K562 (cell line): ENCODE measurements around the gene ABCA3. TPM values are rescaled to one million over a fixed set of nuclear protein-coding genes. Genes with fewer than 3 reads are reported as not detected.

Experiments
- ATAC-seq: fragments of 200-7000 bp; cut with Tn5 transposase; 3 replicates; pipeline ENCODE4 v1.9.1; 2020; ENCODE audit warnings: moderate library complexity
- BruUV-seq: library from RNA; stranded (reverse); fragments of 400-500 nt; replicated peaks from 2 replicates; lab custom pipeline; 2021; lab: Mats Ljungman, UMichigan
- CTCF ChIA-PET: fragments of 300-600 bp; formaldehyde crosslinking; extraction: SDS; loops from one replicate; lab custom pipeline; 2021; ENCODE audit warnings: low intra/inter-chr PET ratio; lab: Yijun Ruan, JAX
- POLR2A ChIA-PET: fragments of 300-600, 350-650 bp; sonication (Branson Sonifier 250); formaldehyde crosslinking; extraction: SDS; loops from one replicate; lab custom pipeline; 2021; ENCODE audit warnings: antibody characterized with exemption, inconsistent platforms; lab: Yijun Ruan, JAX
- DNase-seq, 4 experiments: peaks; one replicate each; pipeline versions ENCODE4 v3.0.0 to v3.0.0-alpha.2; 2011 to 2018; ENCODE audit warnings: low spot score in 3 of 4, mixed read lengths in 3 of 4; ENCODE audit errors: extremely low read depth in 1 of 4
- FAIRE-seq: peaks from 2 replicates; lab custom pipeline; 2011; peaks lifted over from hg19 to GRCh38; lab: Jason Lieb, UNC
- H2AFZ ChIP-seq: 2 replicates; pipeline ENCODE4 v1.6.0; 2011; ENCODE audit warnings: low read depth, low read length, control low read depth, inconsistent platforms
- H3K27ac ChIP-seq: fragments of 200-600 bp; 3 replicates; pipeline ENCODE4 v1.8.0; 2011; ENCODE audit warnings: low read depth, mild to moderate bottlenecking, control low read depth, inconsistent platforms, low read length, moderate library complexity, mixed read lengths; ENCODE audit errors: extremely low read depth
- H3K27me3 ChIP-seq, 2 experiments: fragments of 300-600 bp in 1 of 2; 2 replicates in 1 of 2; 3 replicates in 1 of 2; pipeline versions ENCODE4 v1.6.0 to v1.8.0; 2011; ENCODE audit warnings: inconsistent platforms in 2 of 2, low read length in 2 of 2, mild to moderate bottlenecking in 1 of 2, mixed read lengths in 1 of 2, moderate library complexity in 1 of 2; ENCODE audit not compliant: control insufficient read depth in 2 of 2, insufficient read depth in 2 of 2
- H3K36me3 ChIP-seq: fragments of 300-600 bp; 3 replicates; pipeline ENCODE4 v1.8.0; 2011; ENCODE audit warnings: mild to moderate bottlenecking, low read length, inconsistent platforms; ENCODE audit not compliant: control insufficient read depth, insufficient read depth
- H3K4me1 ChIP-seq, 2 experiments: fragments of 200-600 bp in 1 of 2; replicated peaks in 1 of 2; 2 replicates in 1 of 2; 3 replicates in 1 of 2; pipeline versions ENCODE4 v1.5.1 to v1.8.0; 2011; ENCODE audit warnings: inconsistent platforms in 2 of 2, low read length in 2 of 2, mild to moderate bottlenecking in 1 of 2, mixed read lengths in 1 of 2, moderate library complexity in 1 of 2; ENCODE audit not compliant: control insufficient read depth in 2 of 2, insufficient read depth in 2 of 2
- H3K4me2 ChIP-seq: 2 replicates; pipeline ENCODE4 v1.6.1; 2011; ENCODE audit warnings: low read length, control low read depth, inconsistent platforms, mixed read lengths; ENCODE audit not compliant: insufficient read depth
- H3K4me3 ChIP-seq: fragments of 200-600 bp; sonication (generic), shearing (Covaris generic); 2 replicates; pipeline ENCODE4 v1.5.1; 2016; ENCODE audit warnings: control low read depth, inconsistent platforms
- H3K79me2 ChIP-seq: fragments of 200-600 bp; 3 replicates; pipeline ENCODE4 v1.8.0; 2011; ENCODE audit warnings: low read length, inconsistent platforms; ENCODE audit not compliant: control insufficient read depth, insufficient read depth
- H3K9ac ChIP-seq, 2 experiments: 2 replicates each; pipeline versions ENCODE4 v1.6.0 to v1.6.1; 2011; ENCODE audit warnings: low read depth in 2 of 2, low read length in 2 of 2, control low read depth in 1 of 2, inconsistent platforms in 1 of 2, mild to moderate bottlenecking in 1 of 2, mixed read lengths in 1 of 2; ENCODE audit not compliant: insufficient read depth in 1 of 2
- H3K9me1 ChIP-seq: one replicate; pipeline ENCODE4 v1.6.0; 2011; ENCODE audit warnings: inconsistent platforms, mild to moderate bottlenecking, low read length, moderate library complexity; ENCODE audit not compliant: control insufficient read depth, insufficient read depth
- H3K9me3 ChIP-seq: replicated peaks from 2 replicates; pipeline ENCODE4 v1.5.1; 2011; ENCODE audit warnings: low read depth, low read length, inconsistent platforms; ENCODE audit not compliant: control insufficient read depth, insufficient read depth
- H4K20me1 ChIP-seq: replicated peaks from 2 replicates; pipeline ENCODE4 v1.6.1; 2011; ENCODE audit warnings: low read length, inconsistent platforms, mixed read lengths; ENCODE audit not compliant: control insufficient read depth, insufficient read depth
- ESRRB ChIP-seq: fragments of 250-450 bp; sonication (Bioruptor Pico); IDR thresholded peaks from 2 replicates; pipeline ENCODE4 v1.5.0; 2020; ENCODE audit warnings: mild to moderate bottlenecking, moderate library complexity, borderline replicate concordance
- MAFG ChIP-seq: fragments of 450-650 bp; conservative IDR thresholded peaks from 2 replicates; pipeline ENCODE4 v1.6.1; 2016; ENCODE audit warnings: missing genetic modification characterization, missing compliant biosample characterization
- POU5F1 ChIP-seq: fragments of 150-350 bp; IDR thresholded peaks from 2 replicates; pipeline ENCODE4 v1.6.1; 2014; ENCODE audit warnings: borderline replicate concordance, low read length, low read depth, mild to moderate bottlenecking; ENCODE audit not compliant: partially characterized antibody
- TAF1 ChIP-seq: IDR thresholded peaks from 2 replicates; pipeline ENCODE4 v1.6.1; 2011; ENCODE audit warnings: mild to moderate bottlenecking, low read length, moderate library complexity; ENCODE audit not compliant: insufficient read depth, control insufficient read depth, severe bottlenecking; ENCODE audit errors: extremely low read depth
- TFAM ChIP-seq: fragments of 250-450 bp; sonication (Bioruptor Pico); conservative IDR thresholded peaks from 2 replicates; pipeline ENCODE4 v1.5.0; 2021; ENCODE audit warnings: mild to moderate bottlenecking, moderate library complexity
- WGBS: fragments of 100-300 bp; shearing (Covaris generic); methylation state at CpG from one replicate; pipeline ENCODE4 v1.1.6; 2016; ENCODE audit warnings: low coverage, mixed read lengths; ENCODE audit not compliant: insufficient coverage; ENCODE audit errors: missing lambda C conversion rate; 5-methylcytosine and 5-hydroxymethylcytosine counted together
- in situ Hi-C: fragments of 300-500 bp; cut with MboI; formaldehyde crosslinking; loops from 4 replicates; pipeline ENCODE4 v1.15.0; 2018; ENCODE audit warnings: inconsistent platforms, mixed read lengths
- intact Hi-C: fragments of 100-400 bp; cut with micrococcal nuclease; formaldehyde crosslinking; loops from 2 replicates; pipeline ENCODE4 v1.14.2; 2022
- polyA plus RNA-seq, 8 experiments: library from polyadenylated mRNA; depleted of rRNA in 4 of 8; stranded (reverse) in 5 of 8; unstranded in 3 of 8; fragments of >200 nt; fragmentation: Nextera tagmentation in 2 of 8; fragmentation: Illumina TruSeq in 1 of 8; extraction: Ambion mirVana in 2 of 8; extraction: Trizol in 1 of 8; gene quantifications; 2 replicates each; pipeline versions ENCODE4 v1.2.1 to v1.2.3, GENCODE V29; 2011 to 2014; ENCODE audit warnings: inconsistent platforms in 1 of 8, missing spikeins in 1 of 8
- total RNA-seq, 7 experiments: library from RNA; depleted of rRNA in 6 of 7; stranded (reverse); fragments of >200 nt in 6 of 7; fragmentation: Illumina TruSeq in 2 of 7; extraction: Trizol in 2 of 7; gene quantifications; 2 replicates each; pipeline versions ENCODE4 v1.2.1 to v1.2.3, GENCODE V29; 2011 to 2021; ENCODE audit warnings: low replicate concordance in 1 of 7
- TF ChIP-seq, protein P1 (sequence below): sonication (generic); formaldehyde crosslinking; IDR thresholded peaks from 2 replicates; pipeline ENCODE4 v1.8.0; 2023; ENCODE audit warnings: missing genetic modification reagents, mild to moderate bottlenecking, borderline replicate concordance
- TF ChIP-seq, protein P2 (sequence below): sonication (generic); formaldehyde crosslinking; IDR thresholded peaks from 2 replicates; pipeline ENCODE4 v1.8.0; 2023; ENCODE audit warnings: mild to moderate bottlenecking, missing genetic modification reagents
- TF ChIP-seq, protein P3 (sequence below), 2 experiments: fragments of 150-350 bp in 1 of 2; IDR thresholded peaks; 2 replicates each; pipeline ENCODE4 v1.6.1; 2012 to 2016; ENCODE audit warnings: low read depth in 2 of 2, low read length in 2 of 2, mild to moderate bottlenecking in 1 of 2, moderate library complexity in 1 of 2

Gene ABCA3
- total and polyA plus RNA-seq, 9 of the 15 experiments (the other 6 are each of a cell fraction or from before 2014, with no cell fraction given), result 0.66 to 23.7 (median 6.9) TPM

DNA sequence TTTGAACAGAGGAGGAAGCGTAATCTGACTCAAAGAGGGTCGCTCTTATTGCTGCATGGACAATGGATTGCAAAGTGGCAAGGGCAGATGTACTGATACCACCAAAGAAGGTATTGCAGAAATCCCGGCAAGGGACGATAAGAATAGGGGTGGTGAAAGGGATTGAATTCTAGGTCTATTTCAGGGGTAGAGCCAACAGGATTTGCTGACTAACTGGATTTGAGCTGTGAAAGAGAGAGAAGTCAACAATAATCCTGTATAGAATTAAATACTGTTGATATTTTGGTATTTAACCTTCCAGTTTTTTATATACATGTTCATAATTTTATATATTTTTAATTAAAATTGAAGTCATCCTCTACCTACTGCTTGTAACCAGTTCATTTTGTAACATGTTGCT, 19.4 kb upstream of the ABCA3 start:
- 4% methylated on average over 4 of the region's 4 CpGs for WGBS
- no peak for FAIRE-seq
- H3K79me2 ChIP-seq, result no peaks in the 10 kb centered on the region
- intact Hi-C loops (no loop called here), in situ Hi-C loops (no loop called here)
- no peaks in the 10 kb centered on the region for H3K36me3 ChIP-seq
- no peak overlapping the region for H3K9ac ChIP-seq
- H3K4me3 ChIP-seq, result no peak overlapping the region
- no peaks in the 10 kb centered on the region for H4K20me1 ChIP-seq
- ATAC-seq, result no peak
- no peaks in the 10 kb centered on the region for H3K9me1 ChIP-seq
- CTCF ChIA-PET, result no interaction called here
- no peak overlapping the region for H2AFZ ChIP-seq
- peaks cover 8% of the 10 kb centered on the region; the same call in 1 of the 2 replicates for H3K9me3 ChIP-seq
- POLR2A ChIA-PET, result no interaction called here
- H3K27ac ChIP-seq, result no peak overlapping the region
- BruUV-seq, result no TSS peak
- H3K4me1 ChIP-seq, result peaks cover 0 to 4% of the 10 kb centered on the region in 2 experiments; a peak in 2 of 5 replicates
- no peak for DNase-seq
- peaks cover 3 to 6% of the 10 kb centered on the region in 2 experiments; a peak in 1 of 5 replicates for H3K27me3 ChIP-seq
- no peak overlapping the region for H3K4me2 ChIP-seq
- peak; percentile 49 for TF ChIP-seq MAFG (tag)
- TF ChIP-seq, protein P1, sequence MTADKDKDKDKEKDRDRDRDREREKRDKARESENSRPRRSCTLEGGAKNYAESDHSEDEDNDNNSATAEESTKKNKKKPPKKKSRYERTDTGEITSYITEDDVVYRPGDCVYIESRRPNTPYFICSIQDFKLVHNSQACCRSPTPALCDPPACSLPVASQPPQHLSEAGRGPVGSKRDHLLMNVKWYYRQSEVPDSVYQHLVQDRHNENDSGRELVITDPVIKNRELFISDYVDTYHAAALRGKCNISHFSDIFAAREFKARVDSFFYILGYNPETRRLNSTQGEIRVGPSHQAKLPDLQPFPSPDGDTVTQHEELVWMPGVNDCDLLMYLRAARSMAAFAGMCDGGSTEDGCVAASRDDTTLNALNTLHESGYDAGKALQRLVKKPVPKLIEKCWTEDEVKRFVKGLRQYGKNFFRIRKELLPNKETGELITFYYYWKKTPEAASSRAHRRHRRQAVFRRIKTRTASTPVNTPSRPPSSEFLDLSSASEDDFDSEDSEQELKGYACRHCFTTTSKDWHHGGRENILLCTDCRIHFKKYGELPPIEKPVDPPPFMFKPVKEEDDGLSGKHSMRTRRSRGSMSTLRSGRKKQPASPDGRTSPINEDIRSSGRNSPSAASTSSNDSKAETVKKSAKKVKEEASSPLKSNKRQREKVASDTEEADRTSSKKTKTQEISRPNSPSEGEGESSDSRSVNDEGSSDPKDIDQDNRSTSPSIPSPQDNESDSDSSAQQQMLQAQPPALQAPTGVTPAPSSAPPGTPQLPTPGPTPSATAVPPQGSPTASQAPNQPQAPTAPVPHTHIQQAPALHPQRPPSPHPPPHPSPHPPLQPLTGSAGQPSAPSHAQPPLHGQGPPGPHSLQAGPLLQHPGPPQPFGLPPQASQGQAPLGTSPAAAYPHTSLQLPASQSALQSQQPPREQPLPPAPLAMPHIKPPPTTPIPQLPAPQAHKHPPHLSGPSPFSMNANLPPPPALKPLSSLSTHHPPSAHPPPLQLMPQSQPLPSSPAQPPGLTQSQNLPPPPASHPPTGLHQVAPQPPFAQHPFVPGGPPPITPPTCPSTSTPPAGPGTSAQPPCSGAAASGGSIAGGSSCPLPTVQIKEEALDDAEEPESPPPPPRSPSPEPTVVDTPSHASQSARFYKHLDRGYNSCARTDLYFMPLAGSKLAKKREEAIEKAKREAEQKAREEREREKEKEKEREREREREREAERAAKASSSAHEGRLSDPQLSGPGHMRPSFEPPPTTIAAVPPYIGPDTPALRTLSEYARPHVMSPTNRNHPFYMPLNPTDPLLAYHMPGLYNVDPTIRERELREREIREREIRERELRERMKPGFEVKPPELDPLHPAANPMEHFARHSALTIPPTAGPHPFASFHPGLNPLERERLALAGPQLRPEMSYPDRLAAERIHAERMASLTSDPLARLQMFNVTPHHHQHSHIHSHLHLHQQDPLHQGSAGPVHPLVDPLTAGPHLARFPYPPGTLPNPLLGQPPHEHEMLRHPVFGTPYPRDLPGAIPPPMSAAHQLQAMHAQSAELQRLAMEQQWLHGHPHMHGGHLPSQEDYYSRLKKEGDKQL (CRISPR knock-in tag), result no peak
- no peak for TF ChIP-seq TFAM (CRISPR knock-in tag)
- TF ChIP-seq, protein P2, sequence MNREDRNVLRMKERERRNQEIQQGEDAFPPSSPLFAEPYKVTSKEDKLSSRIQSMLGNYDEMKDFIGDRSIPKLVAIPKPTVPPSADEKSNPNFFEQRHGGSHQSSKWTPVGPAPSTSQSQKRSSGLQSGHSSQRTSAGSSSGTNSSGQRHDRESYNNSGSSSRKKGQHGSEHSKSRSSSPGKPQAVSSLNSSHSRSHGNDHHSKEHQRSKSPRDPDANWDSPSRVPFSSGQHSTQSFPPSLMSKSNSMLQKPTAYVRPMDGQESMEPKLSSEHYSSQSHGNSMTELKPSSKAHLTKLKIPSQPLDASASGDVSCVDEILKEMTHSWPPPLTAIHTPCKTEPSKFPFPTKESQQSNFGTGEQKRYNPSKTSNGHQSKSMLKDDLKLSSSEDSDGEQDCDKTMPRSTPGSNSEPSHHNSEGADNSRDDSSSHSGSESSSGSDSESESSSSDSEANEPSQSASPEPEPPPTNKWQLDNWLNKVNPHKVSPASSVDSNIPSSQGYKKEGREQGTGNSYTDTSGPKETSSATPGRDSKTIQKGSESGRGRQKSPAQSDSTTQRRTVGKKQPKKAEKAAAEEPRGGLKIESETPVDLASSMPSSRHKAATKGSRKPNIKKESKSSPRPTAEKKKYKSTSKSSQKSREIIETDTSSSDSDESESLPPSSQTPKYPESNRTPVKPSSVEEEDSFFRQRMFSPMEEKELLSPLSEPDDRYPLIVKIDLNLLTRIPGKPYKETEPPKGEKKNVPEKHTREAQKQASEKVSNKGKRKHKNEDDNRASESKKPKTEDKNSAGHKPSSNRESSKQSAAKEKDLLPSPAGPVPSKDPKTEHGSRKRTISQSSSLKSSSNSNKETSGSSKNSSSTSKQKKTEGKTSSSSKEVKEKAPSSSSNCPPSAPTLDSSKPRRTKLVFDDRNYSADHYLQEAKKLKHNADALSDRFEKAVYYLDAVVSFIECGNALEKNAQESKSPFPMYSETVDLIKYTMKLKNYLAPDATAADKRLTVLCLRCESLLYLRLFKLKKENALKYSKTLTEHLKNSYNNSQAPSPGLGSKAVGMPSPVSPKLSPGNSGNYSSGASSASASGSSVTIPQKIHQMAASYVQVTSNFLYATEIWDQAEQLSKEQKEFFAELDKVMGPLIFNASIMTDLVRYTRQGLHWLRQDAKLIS, result no peak
- TF ChIP-seq POU5F1, result no peak
- TF ChIP-seq TAF1, result no peak
- TF ChIP-seq ESRRB (CRISPR knock-in tag), result no peak
- TF ChIP-seq, protein P3, sequence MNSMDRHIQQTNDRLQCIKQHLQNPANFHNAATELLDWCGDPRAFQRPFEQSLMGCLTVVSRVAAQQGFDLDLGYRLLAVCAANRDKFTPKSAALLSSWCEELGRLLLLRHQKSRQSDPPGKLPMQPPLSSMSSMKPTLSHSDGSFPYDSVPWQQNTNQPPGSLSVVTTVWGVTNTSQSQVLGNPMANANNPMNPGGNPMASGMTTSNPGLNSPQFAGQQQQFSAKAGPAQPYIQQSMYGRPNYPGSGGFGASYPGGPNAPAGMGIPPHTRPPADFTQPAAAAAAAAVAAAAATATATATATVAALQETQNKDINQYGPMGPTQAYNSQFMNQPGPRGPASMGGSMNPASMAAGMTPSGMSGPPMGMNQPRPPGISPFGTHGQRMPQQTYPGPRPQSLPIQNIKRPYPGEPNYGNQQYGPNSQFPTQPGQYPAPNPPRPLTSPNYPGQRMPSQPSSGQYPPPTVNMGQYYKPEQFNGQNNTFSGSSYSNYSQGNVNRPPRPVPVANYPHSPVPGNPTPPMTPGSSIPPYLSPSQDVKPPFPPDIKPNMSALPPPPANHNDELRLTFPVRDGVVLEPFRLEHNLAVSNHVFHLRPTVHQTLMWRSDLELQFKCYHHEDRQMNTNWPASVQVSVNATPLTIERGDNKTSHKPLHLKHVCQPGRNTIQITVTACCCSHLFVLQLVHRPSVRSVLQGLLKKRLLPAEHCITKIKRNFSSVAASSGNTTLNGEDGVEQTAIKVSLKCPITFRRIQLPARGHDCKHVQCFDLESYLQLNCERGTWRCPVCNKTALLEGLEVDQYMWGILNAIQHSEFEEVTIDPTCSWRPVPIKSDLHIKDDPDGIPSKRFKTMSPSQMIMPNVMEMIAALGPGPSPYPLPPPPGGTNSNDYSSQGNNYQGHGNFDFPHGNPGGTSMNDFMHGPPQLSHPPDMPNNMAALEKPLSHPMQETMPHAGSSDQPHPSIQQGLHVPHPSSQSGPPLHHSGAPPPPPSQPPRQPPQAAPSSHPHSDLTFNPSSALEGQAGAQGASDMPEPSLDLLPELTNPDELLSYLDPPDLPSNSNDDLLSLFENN (IDR thresholded peaks at IDR 0.05; ENCODE audit: low read depth in 2 of 2, low read length in 2 of 2), result no peak
